Stimulated activated naive CD8-positive, alpha-beta T cell treated with anti-CD3 and anti-CD28 coated beads, Interleukin-15, amount 100 ng/mL, for 72 hours (primary cell): ENCODE measurements around the gene CD300E.
"Not testable (repeated sequence)": the region's sequence is repeated elsewhere in the genome, so short reads cannot be mapped to it uniquely, and the experiment has no call there.

Source experiments
- ATAC-seq: fragments of 150-1000 bp; cut with Tn5 transposase; 2 replicates; pipeline ENCODE4 v1.10.0; 2021; ENCODE audit warnings: mild to moderate bottlenecking, moderate library complexity
- DNase-seq, 2 donors: peaks; one replicate each; pipeline ENCODE4 v3.0.0; 2021 to 2022
- H3K27ac Mint-ChIP-seq, 2 donors: one replicate each; pipeline ENCODE4 v1.8.0; 2022; ENCODE audit warnings: mild to moderate bottlenecking in 2 of 2, mixed read lengths in 2 of 2, moderate library complexity in 2 of 2
- H3K27me3 Mint-ChIP-seq: one replicate; pipeline ENCODE4 v1.8.0; 2022; ENCODE audit warnings: mixed read lengths
- H3K4me1 Mint-ChIP-seq: one replicate; pipeline ENCODE4 v1.8.0; 2022; ENCODE audit warnings: mild to moderate bottlenecking, mixed read lengths
- H3K4me3 Mint-ChIP-seq, 2 donors: one replicate each; pipeline ENCODE4 v1.8.0; 2022; ENCODE audit warnings: mild to moderate bottlenecking in 2 of 2, mixed read lengths in 2 of 2, moderate library complexity in 1 of 2
- H3K9me3 Mint-ChIP-seq, 2 donors: one replicate each; pipeline ENCODE4 v1.8.0; 2022; ENCODE audit warnings: mixed read lengths in 2 of 2

The CD300E gene

GRCh38 chr17:74595037-74595750 lies 28.3 kb downstream of the CD300E start:
- Mint-ChIP-seq H3K4me1 (peaks cover 34% of the 10 kb centered on the region), H3K9me3 (no peaks in the 10 kb centered on the region), H3K27me3 (peaks cover 16% of the 10 kb centered on the region), H3K27ac (no peak overlapping the region), H3K4me3 (no peak overlapping the region)
- ATAC-seq (no peak), DNase-seq (no peak)

GRCh38 chr17:74592087-74592990 lies 31.2 kb downstream of the CD300E start, which contains the start of gene CD300LD:
TSS of gene CD300LD (minus strand) at chr17:74592283. CDS start at chr17:74592202, 81 bp downstream.
- peak; percentile 57 for ATAC-seq
- H3K4me3 Mint-ChIP-seq, result peak within 1 kb of the TSS in 1 of 2 donors; percentile 22
- no peak within 1 kb of the TSS for H3K27ac Mint-ChIP-seq
- H3K27me3 Mint-ChIP-seq, result no peaks in the 10 kb centered on the region
- DNase-seq, result no peak
- no peaks in the 10 kb centered on the region for H3K9me3 Mint-ChIP-seq
- H3K4me1 Mint-ChIP-seq, result peaks cover 15% of the 10 kb centered on the region

GRCh38 chr17:74591503-74591902 lies 32.0 kb downstream of the CD300E start:
- DNase-seq (no peak), ATAC-seq (no peak)
- Mint-ChIP-seq H3K4me1 (peaks cover 15% of the 10 kb centered on the region), H3K27me3 (no peaks in the 10 kb centered on the region), H3K4me3 (no peak overlapping the region), H3K9me3 (no peaks in the 10 kb centered on the region), H3K27ac (no peak overlapping the region)

- H3K4me1 Mint-ChIP-seq, result peaks cover 3% of the 10 kb centered on the region
- no peak overlapping the region for H3K27ac Mint-ChIP-seq
- ATAC-seq (no peak), DNase-seq (no peak)
- H3K4me3 Mint-ChIP-seq, result no peak overlapping the region
- H3K27me3 Mint-ChIP-seq, result no peaks in the 10 kb centered on the region
- peaks cover 3 to 4% of the 10 kb centered on the region in 2 donors for H3K9me3 Mint-ChIP-seq
These were observed 37.8 kb downstream of the CD300E start for GRCh38 chr17:74585711-74586110.

GRCh38 chr17:74584292-74585060 lies 39.1 kb downstream of the CD300E start:
- Mint-ChIP-seq H3K9me3 (peaks cover 8 to 13% of the 10 kb centered on the region in 2 donors), H3K4me3 (no peak overlapping the region), H3K4me1 (peaks cover 15% of the 10 kb centered on the region), H3K27me3 (no peaks in the 10 kb centered on the region), H3K27ac (no peak overlapping the region)
- ATAC-seq (no peak), DNase-seq (no peak)

- no peak for DNase-seq
- H3K9me3 Mint-ChIP-seq, result peaks cover 8 to 19% of the 10 kb centered on the region in 2 donors
- H3K4me3 Mint-ChIP-seq, result no peak overlapping the region
- no peaks in the 10 kb centered on the region for H3K27me3 Mint-ChIP-seq
- no peak overlapping the region for H3K27ac Mint-ChIP-seq
- peaks cover 20% of the 10 kb centered on the region for H3K4me1 Mint-ChIP-seq
- no peak for ATAC-seq
These were observed 40.9 kb downstream of the CD300E start for GRCh38 chr17:74582633-74583032.

- Mint-ChIP-seq H3K4me1 (peaks cover 20% of the 10 kb centered on the region), H3K9me3 (peaks cover 8 to 19% of the 10 kb centered on the region in 2 donors), H3K27me3 (no peaks in the 10 kb centered on the region), H3K4me3 (no peak overlapping the region), H3K27ac (peak overlapping the region in 1 of 2 donors; percentile 69)
- DNase-seq (no peak), ATAC-seq (no peak)
These were observed 43.6 kb downstream of the CD300E start for GRCh38 chr17:74579900-74580299.

GRCh38 chr17:74578979-74579378 lies 44.6 kb downstream of the CD300E start:
- H3K27me3 Mint-ChIP-seq, result peaks cover 6% of the 10 kb centered on the region
- no peak overlapping the region for H3K27ac Mint-ChIP-seq
- DNase-seq, result no peak
- peaks cover 8 to 19% of the 10 kb centered on the region in 2 donors for H3K9me3 Mint-ChIP-seq
- H3K4me3 Mint-ChIP-seq, result no peak overlapping the region
- peaks cover 20% of the 10 kb centered on the region for H3K4me1 Mint-ChIP-seq
- no peak for ATAC-seq

GRCh38 chr17:74574489-74575142 lies 48.9 kb downstream of the CD300E start:
- Mint-ChIP-seq H3K4me1 (peaks cover 7% of the 10 kb centered on the region), H3K4me3 (no peak overlapping the region), H3K27ac (no peak overlapping the region), H3K9me3 (peaks cover 0 to 7% of the 10 kb centered on the region in 2 donors), H3K27me3 (peaks cover 16% of the 10 kb centered on the region)
- DNase-seq (no peak), ATAC-seq (no peak)

- not testable (repeated sequence) for H3K4me3 Mint-ChIP-seq, ATAC-seq, H3K27ac Mint-ChIP-seq, DNase-seq, H3K9me3 Mint-ChIP-seq, H3K4me1 Mint-ChIP-seq
- H3K27me3 Mint-ChIP-seq, result peaks cover 25% of the 10 kb centered on the region
These were observed 49.9 kb downstream of the CD300E start for GRCh38 chr17:74573635-74574034.

- no peak overlapping the region for H3K27ac Mint-ChIP-seq
- peaks cover 9% of the 10 kb centered on the region for H3K4me1 Mint-ChIP-seq
- no peak overlapping the region for H3K4me3 Mint-ChIP-seq
- DNase-seq (no peak), ATAC-seq (no peak)
- H3K27me3 Mint-ChIP-seq, result peaks cover 30% of the 10 kb centered on the region
- H3K9me3 Mint-ChIP-seq, result no peaks in the 10 kb centered on the region
These were observed 50.4 kb downstream of the CD300E start for GRCh38 chr17:74573169-74573568.

GRCh38 chr17:74571621-74572270 lies 51.8 kb downstream of the CD300E start:
- ATAC-seq, result no peak
- Mint-ChIP-seq H3K27ac (no peak overlapping the region), H3K27me3 (peaks cover 41% of the 10 kb centered on the region)

GRCh38 chr17:74569020-74570003 lies 54.2 kb downstream of the CD300E start:
- Mint-ChIP-seq H3K27me3 (peaks cover 39% of the 10 kb centered on the region), H3K9me3 (no peaks in the 10 kb centered on the region), H3K27ac (no peak overlapping the region), H3K4me3 (no peak overlapping the region), H3K4me1 (peaks cover 9% of the 10 kb centered on the region)
- DNase-seq, result peak in 1 of 2 donors; percentile 18
- peak; percentile 66 for ATAC-seq

More at GRCh38 chr17:74571621-74572270, 51.8 kb downstream of the CD300E start:
- no peak overlapping the region for H3K4me3 Mint-ChIP-seq
- H3K9me3 Mint-ChIP-seq, result no peaks in the 10 kb centered on the region
- DNase-seq, result no peak
- H3K4me1 Mint-ChIP-seq, result peaks cover 9% of the 10 kb centered on the region
